SU-DHL-6 (cell line): ENCODE results near the gene CWC27.

Experiments used
- EZH2phosphoT487 ChIP-seq: fragments of 200-600 bp; sonication (generic), shearing (Covaris generic); conservative IDR thresholded peaks from 2 replicates; pipeline ENCODE4 v1.6.1; 2018; ENCODE audit warnings: mild to moderate bottlenecking, antibody characterized with exemption, low read length, moderate library complexity, mixed read lengths
- TF ChIP-seq, protein P1 (sequence below): fragments of 200-600 bp; sonication (generic); IDR thresholded peaks from one replicate; pipeline ENCODE4 v1.5.1; 2017; ENCODE audit warnings: antibody characterized with exemption, mild to moderate bottlenecking, low read length, moderate library complexity; ENCODE audit not compliant: insufficient read depth, poor library complexity, severe bottlenecking

DNA sequence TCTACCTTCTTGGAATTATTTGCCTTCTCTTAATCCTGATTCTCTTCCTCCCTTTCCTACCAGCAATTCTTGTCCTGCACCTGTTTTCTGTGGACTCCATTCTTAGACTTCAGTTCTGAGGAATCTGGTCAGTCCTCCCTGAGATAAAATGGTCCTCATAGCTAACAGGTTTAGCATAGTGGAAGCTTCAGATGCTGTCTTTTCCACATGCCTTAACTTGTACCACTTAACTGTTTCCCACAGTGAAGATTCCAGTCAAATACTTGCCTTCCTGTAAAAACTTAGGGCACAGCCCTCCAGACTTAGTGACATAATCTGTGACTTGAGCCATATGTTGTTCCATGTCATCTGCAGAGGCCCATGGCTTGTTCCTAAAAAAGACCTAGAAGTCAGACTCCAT is 261.3 kb downstream of the CWC27 start:
- TF ChIP-seq, protein P1, sequence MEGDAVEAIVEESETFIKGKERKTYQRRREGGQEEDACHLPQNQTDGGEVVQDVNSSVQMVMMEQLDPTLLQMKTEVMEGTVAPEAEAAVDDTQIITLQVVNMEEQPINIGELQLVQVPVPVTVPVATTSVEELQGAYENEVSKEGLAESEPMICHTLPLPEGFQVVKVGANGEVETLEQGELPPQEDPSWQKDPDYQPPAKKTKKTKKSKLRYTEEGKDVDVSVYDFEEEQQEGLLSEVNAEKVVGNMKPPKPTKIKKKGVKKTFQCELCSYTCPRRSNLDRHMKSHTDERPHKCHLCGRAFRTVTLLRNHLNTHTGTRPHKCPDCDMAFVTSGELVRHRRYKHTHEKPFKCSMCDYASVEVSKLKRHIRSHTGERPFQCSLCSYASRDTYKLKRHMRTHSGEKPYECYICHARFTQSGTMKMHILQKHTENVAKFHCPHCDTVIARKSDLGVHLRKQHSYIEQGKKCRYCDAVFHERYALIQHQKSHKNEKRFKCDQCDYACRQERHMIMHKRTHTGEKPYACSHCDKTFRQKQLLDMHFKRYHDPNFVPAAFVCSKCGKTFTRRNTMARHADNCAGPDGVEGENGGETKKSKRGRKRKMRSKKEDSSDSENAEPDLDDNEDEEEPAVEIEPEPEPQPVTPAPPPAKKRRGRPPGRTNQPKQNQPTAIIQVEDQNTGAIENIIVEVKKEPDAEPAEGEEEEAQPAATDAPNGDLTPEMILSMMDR: no peak
- TF ChIP-seq EZH2phosphoT487: no peak
